ENCODE results near the gene ACOT7.

The ACOT7 gene

GRCh38 chr1:6268415-6268814, 125.2 kb downstream of the ACOT7 start:
- in situ Hi-C loops (cut with HindIII; ENCODE audit: low sequenced_read_pairs), result no loop called here
- no peak for DNase-seq (ENCODE audit: low read depth, low spot score)
- H3K4me3 ChIP-seq (ENCODE audit: low read depth, low read length), result no peak overlapping the region
- TF ChIP-seq CTCF (IDR thresholded peaks at IDR 0.05; ENCODE audit: low read depth, low read length), result no peak

GRCh38 chr1:6267686-6268322, 125.8 kb downstream of the ACOT7 start:
- in situ Hi-C loops (cut with HindIII; ENCODE audit: low sequenced_read_pairs), result no loop called here
- H3K4me3 ChIP-seq (ENCODE audit: low read depth, low read length), result no peak overlapping the region
- peak; percentile 38 for DNase-seq (ENCODE audit: low read depth, low spot score)
- no peak for TF ChIP-seq CTCF (IDR thresholded peaks at IDR 0.05; ENCODE audit: low read depth, low read length)

- no peak overlapping the region for H3K4me3 ChIP-seq (ENCODE audit: low read depth, low read length)
- DNase-seq (ENCODE audit: low read depth, low spot score), result no peak
- in situ Hi-C loops (cut with HindIII; ENCODE audit: low sequenced_read_pairs), result no loop called here
- TF ChIP-seq CTCF (IDR thresholded peaks at IDR 0.05; ENCODE audit: low read depth, low read length), result no peak
Observed at GRCh38 chr1:6266641-6267040, 126.9 kb downstream of the ACOT7 start.

GRCh38 chr1:6265151-6265550, 128.4 kb downstream of the ACOT7 start:
- in situ Hi-C loops (cut with HindIII; ENCODE audit: low sequenced_read_pairs), result no loop called here
- DNase-seq (ENCODE audit: low read depth, low spot score), result no peak
- no peak overlapping the region for H3K4me3 ChIP-seq (ENCODE audit: low read depth, low read length)
- TF ChIP-seq CTCF (IDR thresholded peaks at IDR 0.05; ENCODE audit: low read depth, low read length), result no peak

- in situ Hi-C loops (cut with HindIII; ENCODE audit: low sequenced_read_pairs), result no loop called here
- no peak for DNase-seq (ENCODE audit: low read depth, low spot score)
- no peak for TF ChIP-seq CTCF (IDR thresholded peaks at IDR 0.05; ENCODE audit: low read depth, low read length)
- no peak overlapping the region for H3K4me3 ChIP-seq (ENCODE audit: low read depth, low read length)
Observed at GRCh38 chr1:6263716-6264115, 129.9 kb downstream of the ACOT7 start.

- H3K4me3 ChIP-seq (ENCODE audit: low read depth, low read length), result no peak overlapping the region
- in situ Hi-C loops (cut with HindIII; ENCODE audit: low sequenced_read_pairs), result no loop called here
- no peak for DNase-seq (ENCODE audit: low read depth, low spot score)
- no peak for TF ChIP-seq CTCF (IDR thresholded peaks at IDR 0.05; ENCODE audit: low read depth, low read length)
Observed at GRCh38 chr1:6262555-6263420, 130.8 kb downstream of the ACOT7 start.

Measured in astrocyte of the spinal cord (primary cell).